ENCODE data around the gene TEX264. TPM values are rescaled to one million over a fixed set of nuclear protein-coding genes. Genes with fewer than 3 reads are reported as not detected.

The TEX264 gene
- total RNA-seq, 4 donors from 2014 or later: 48.0 to 73.8 (median 65.4) TPM

- 86% methylated on average over 6 of the region's 7 CpGs for WGBS
- H3K4me1 ChIP-seq: peaks cover 35 to 71% (median 62%) of the 10 kb centered on the region in 4 donors
- peaks cover 0 to 92% (median 48%) of the 10 kb centered on the region in 4 donors for H3K36me3 ChIP-seq
- no peak overlapping the region for H3K4me3 ChIP-seq
- DNase-seq (ENCODE audit: extremely low spot score): no peak
- no peak overlapping the region for H3K27ac ChIP-seq (replicated peaks in 1 of 4)
- intact Hi-C loops (cut with DNase I): loop anchor here (10.0 kb wide), 1 partner anchor 295 kb away; the partner anchor contains the start of gene MANF
- no peaks in the 10 kb centered on the region for H3K9me3 ChIP-seq
- no peak for TF ChIP-seq POLR2AphosphoS5 (IDR thresholded peaks at IDR 0.05)
- no peak for TF ChIP-seq CTCF (IDR thresholded peaks at IDR 0.05)
- no peak for TF ChIP-seq EP300 (IDR thresholded peaks at IDR 0.05)
- no peak for TF ChIP-seq POLR2A (IDR thresholded peaks at IDR 0.05; ENCODE audit: low read depth)
- H3K27me3 ChIP-seq: no peaks in the 10 kb centered on the region
Measured at GRCh38 chr3:51679777-51680176, 8.7 kb downstream of the TEX264 start.

GRCh38 chr3:51680196-51680595 lies 9.1 kb downstream of the TEX264 start:
- Histone ChIP-seq H3K27me3 (no peaks in the 10 kb centered on the region), H3K27ac (replicated peaks in 1 of 4) (no peak overlapping the region), H3K4me3 (no peak overlapping the region), H3K36me3 (peaks cover 0 to 92% (median 48%) of the 10 kb centered on the region in 4 donors), H3K9me3 (no peaks in the 10 kb centered on the region), H3K4me1 (peaks cover 35 to 67% (median 62%) of the 10 kb centered on the region in 4 donors)
- no peak for DNase-seq (ENCODE audit: extremely low spot score)
- TF ChIP-seq POLR2AphosphoS5 (IDR thresholded peaks at IDR 0.05) (no peak), POLR2A (IDR thresholded peaks at IDR 0.05; ENCODE audit: low read depth) (no peak), EP300 (IDR thresholded peaks at IDR 0.05) (no peak), CTCF (IDR thresholded peaks at IDR 0.05) (no peak)
- WGBS: 52% methylated on average over 4 of the region's 6 CpGs
- intact Hi-C loops (cut with DNase I): no loop called here

GRCh38 chr3:51680663-51681230 lies 9.7 kb downstream of the TEX264 start:
- H3K27ac ChIP-seq (replicated peaks in 1 of 4): peak overlapping the region in 1 of 4 donors; percentile 12
- intact Hi-C loops (cut with DNase I): no loop called here
- H3K36me3 ChIP-seq: peaks cover 0 to 92% (median 49%) of the 10 kb centered on the region in 4 donors
- H3K9me3 ChIP-seq: no peaks in the 10 kb centered on the region
- H3K27me3 ChIP-seq: no peaks in the 10 kb centered on the region
- no peak overlapping the region for H3K4me3 ChIP-seq
- peaks cover 39 to 68% (median 63%) of the 10 kb centered on the region in 4 donors for H3K4me1 ChIP-seq
- DNase-seq (ENCODE audit: extremely low spot score): no peak
- TF ChIP-seq POLR2A (IDR thresholded peaks at IDR 0.05; ENCODE audit: low read depth) (no peak), EP300 (IDR thresholded peaks at IDR 0.05) (no peak), CTCF (IDR thresholded peaks at IDR 0.05) (no peak), POLR2AphosphoS5 (IDR thresholded peaks at IDR 0.05) (no peak)
- 100% methylated on average over 2 of the region's 2 CpGs for WGBS

- no peak for DNase-seq (ENCODE audit: extremely low spot score)
- peaks cover 0 to 92% (median 50%) of the 10 kb centered on the region in 4 donors for H3K36me3 ChIP-seq
- intact Hi-C loops (cut with DNase I): no loop called here
- WGBS: 76% methylated on average over 3 of the region's 3 CpGs
- H3K4me1 ChIP-seq: peaks cover 45 to 69% (median 65%) of the 10 kb centered on the region in 4 donors
- H3K9me3 ChIP-seq: no peaks in the 10 kb centered on the region
- no peaks in the 10 kb centered on the region for H3K27me3 ChIP-seq
- H3K4me3 ChIP-seq: no peak overlapping the region
- no peak overlapping the region for H3K27ac ChIP-seq (replicated peaks in 1 of 4)
- TF ChIP-seq CTCF (IDR thresholded peaks at IDR 0.05) (no peak), POLR2A (IDR thresholded peaks at IDR 0.05; ENCODE audit: low read depth) (no peak), POLR2AphosphoS5 (IDR thresholded peaks at IDR 0.05) (no peak), EP300 (IDR thresholded peaks at IDR 0.05) (no peak)
Measured at GRCh38 chr3:51681453-51681852, 10.4 kb downstream of the TEX264 start.
